K562 (cell line): ENCODE measurements around the gene BCAP31. TPM values are rescaled to one million over a fixed set of nuclear protein-coding genes. Genes with fewer than 3 reads are reported as not detected.

Experiments used
- ATAC-seq: fragments of 200-7000 bp; cut with Tn5 transposase; 3 replicates; pipeline ENCODE4 v1.9.1; 2020; ENCODE audit warnings: moderate library complexity
- BruUV-seq: library from RNA; stranded (reverse); fragments of 400-500 nt; replicated peaks from 2 replicates; lab custom pipeline; 2021; lab: Mats Ljungman, UMichigan
- CTCF ChIA-PET: fragments of 300-600 bp; formaldehyde crosslinking; extraction: SDS; loops from one replicate; lab custom pipeline; 2021; ENCODE audit warnings: low intra/inter-chr PET ratio; lab: Yijun Ruan, JAX
- POLR2A ChIA-PET: fragments of 300-600, 350-650 bp; sonication (Branson Sonifier 250); formaldehyde crosslinking; extraction: SDS; loops from one replicate; lab custom pipeline; 2021; ENCODE audit warnings: antibody characterized with exemption, inconsistent platforms; lab: Yijun Ruan, JAX
- DNase-seq, 4 experiments: peaks; one replicate each; pipeline versions ENCODE4 v3.0.0 to v3.0.0-alpha.2; 2011 to 2018; ENCODE audit warnings: low spot score in 3 of 4, mixed read lengths in 3 of 4; ENCODE audit errors: extremely low read depth in 1 of 4
- FAIRE-seq: peaks from 2 replicates; lab custom pipeline; 2011; peaks lifted over from hg19 to GRCh38; lab: Jason Lieb, UNC
- H2AFZ ChIP-seq: 2 replicates; pipeline ENCODE4 v1.6.0; 2011; ENCODE audit warnings: low read depth, low read length, control low read depth, inconsistent platforms
- H3K27ac ChIP-seq: fragments of 200-600 bp; 3 replicates; pipeline ENCODE4 v1.8.0; 2011; ENCODE audit warnings: low read depth, mild to moderate bottlenecking, control low read depth, inconsistent platforms, low read length, moderate library complexity, mixed read lengths; ENCODE audit errors: extremely low read depth
- H3K27me3 ChIP-seq, 2 experiments: fragments of 300-600 bp in 1 of 2; 2 replicates in 1 of 2; 3 replicates in 1 of 2; pipeline versions ENCODE4 v1.6.0 to v1.8.0; 2011; ENCODE audit warnings: inconsistent platforms in 2 of 2, low read length in 2 of 2, mild to moderate bottlenecking in 1 of 2, mixed read lengths in 1 of 2, moderate library complexity in 1 of 2; ENCODE audit not compliant: control insufficient read depth in 2 of 2, insufficient read depth in 2 of 2
- H3K36me3 ChIP-seq: fragments of 300-600 bp; 3 replicates; pipeline ENCODE4 v1.8.0; 2011; ENCODE audit warnings: mild to moderate bottlenecking, low read length, inconsistent platforms; ENCODE audit not compliant: control insufficient read depth, insufficient read depth
- H3K4me1 ChIP-seq, 2 experiments: fragments of 200-600 bp in 1 of 2; replicated peaks in 1 of 2; 2 replicates in 1 of 2; 3 replicates in 1 of 2; pipeline versions ENCODE4 v1.5.1 to v1.8.0; 2011; ENCODE audit warnings: inconsistent platforms in 2 of 2, low read length in 2 of 2, mild to moderate bottlenecking in 1 of 2, mixed read lengths in 1 of 2, moderate library complexity in 1 of 2; ENCODE audit not compliant: control insufficient read depth in 2 of 2, insufficient read depth in 2 of 2
- H3K4me2 ChIP-seq: 2 replicates; pipeline ENCODE4 v1.6.1; 2011; ENCODE audit warnings: low read length, control low read depth, inconsistent platforms, mixed read lengths; ENCODE audit not compliant: insufficient read depth
- H3K4me3 ChIP-seq: fragments of 200-600 bp; sonication (generic), shearing (Covaris generic); 2 replicates; pipeline ENCODE4 v1.5.1; 2016; ENCODE audit warnings: control low read depth, inconsistent platforms
- H3K79me2 ChIP-seq: fragments of 200-600 bp; 3 replicates; pipeline ENCODE4 v1.8.0; 2011; ENCODE audit warnings: low read length, inconsistent platforms; ENCODE audit not compliant: control insufficient read depth, insufficient read depth
- H3K9ac ChIP-seq, 2 experiments: 2 replicates each; pipeline versions ENCODE4 v1.6.0 to v1.6.1; 2011; ENCODE audit warnings: low read depth in 2 of 2, low read length in 2 of 2, control low read depth in 1 of 2, inconsistent platforms in 1 of 2, mild to moderate bottlenecking in 1 of 2, mixed read lengths in 1 of 2; ENCODE audit not compliant: insufficient read depth in 1 of 2
- H3K9me1 ChIP-seq: one replicate; pipeline ENCODE4 v1.6.0; 2011; ENCODE audit warnings: inconsistent platforms, mild to moderate bottlenecking, low read length, moderate library complexity; ENCODE audit not compliant: control insufficient read depth, insufficient read depth
- H3K9me3 ChIP-seq: replicated peaks from 2 replicates; pipeline ENCODE4 v1.5.1; 2011; ENCODE audit warnings: low read depth, low read length, inconsistent platforms; ENCODE audit not compliant: control insufficient read depth, insufficient read depth
- H4K20me1 ChIP-seq: replicated peaks from 2 replicates; pipeline ENCODE4 v1.6.1; 2011; ENCODE audit warnings: low read length, inconsistent platforms, mixed read lengths; ENCODE audit not compliant: control insufficient read depth, insufficient read depth
- CCAR2 ChIP-seq: fragments of 200-400 bp; formaldehyde crosslinking; IDR thresholded peaks from 2 replicates; pipeline ENCODE4 v1.6.1; 2017; ENCODE audit warnings: mild to moderate bottlenecking, low read depth, low read length
- GATAD2B ChIP-seq: fragments of 450-650 bp; IDR thresholded peaks from 2 replicates; pipeline ENCODE4 v1.6.1; 2017; ENCODE audit warnings: mild to moderate bottlenecking, borderline replicate concordance
- MAFK ChIP-seq: IDR thresholded peaks from 2 replicates; pipeline ENCODE4 v1.6.1; 2011; ENCODE audit warnings: low read length, improper control_type of control experiment
- NCOA6 ChIP-seq: fragments of 450-650 bp; IDR thresholded peaks from 2 replicates; pipeline ENCODE4 v1.6.1; 2017; ENCODE audit warnings: mild to moderate bottlenecking
- NFIC ChIP-seq: fragments of 450-650 bp; IDR thresholded peaks from 2 replicates; pipeline ENCODE4 v1.6.1; 2017; ENCODE audit warnings: mild to moderate bottlenecking, inconsistent platforms
- PPARD ChIP-seq: fragments of 250-450 bp; sonication (Bioruptor Pico); IDR thresholded peaks from 2 replicates; pipeline ENCODE4 v1.8.0; 2022; ENCODE audit warnings: inconsistent platforms, mild to moderate bottlenecking, moderate library complexity
- PURB ChIP-seq: sonication (generic); formaldehyde crosslinking; IDR thresholded peaks from 2 replicates; pipeline ENCODE4 v1.9.0; 2021; ENCODE audit warnings: low read depth, mild to moderate bottlenecking, missing genetic modification reagents
- TBP ChIP-seq: optimal IDR thresholded peaks from 2 replicates; pipeline ENCODE3; 2011; ENCODE audit warnings: low read depth, low read length, improper control_type of control experiment
- THRAP3 ChIP-seq: fragments of 450-650 bp; IDR thresholded peaks from 2 replicates; pipeline ENCODE4 v1.6.1; 2016; ENCODE audit warnings: mild to moderate bottlenecking, inconsistent platforms, borderline replicate concordance
- WGBS: fragments of 100-300 bp; shearing (Covaris generic); methylation state at CpG from one replicate; pipeline ENCODE4 v1.1.6; 2016; ENCODE audit warnings: low coverage, mixed read lengths; ENCODE audit not compliant: insufficient coverage; ENCODE audit errors: missing lambda C conversion rate; 5-methylcytosine and 5-hydroxymethylcytosine counted together
- in situ Hi-C: fragments of 300-500 bp; cut with MboI; formaldehyde crosslinking; loops from 4 replicates; pipeline ENCODE4 v1.15.0; 2018; ENCODE audit warnings: inconsistent platforms, mixed read lengths
- intact Hi-C: fragments of 100-400 bp; cut with micrococcal nuclease; formaldehyde crosslinking; loops from 2 replicates; pipeline ENCODE4 v1.14.2; 2022
- polyA plus RNA-seq, 8 experiments: library from polyadenylated mRNA; depleted of rRNA in 4 of 8; stranded (reverse) in 5 of 8; unstranded in 3 of 8; fragments of >200 nt; fragmentation: Nextera tagmentation in 2 of 8; fragmentation: Illumina TruSeq in 1 of 8; extraction: Ambion mirVana in 2 of 8; extraction: Trizol in 1 of 8; gene quantifications; 2 replicates each; pipeline versions ENCODE4 v1.2.1 to v1.2.3, GENCODE V29; 2011 to 2014; ENCODE audit warnings: inconsistent platforms in 1 of 8, missing spikeins in 1 of 8
- total RNA-seq, 7 experiments: library from RNA; depleted of rRNA in 6 of 7; stranded (reverse); fragments of >200 nt in 6 of 7; fragmentation: Illumina TruSeq in 2 of 7; extraction: Trizol in 2 of 7; gene quantifications; 2 replicates each; pipeline versions ENCODE4 v1.2.1 to v1.2.3, GENCODE V29; 2011 to 2021; ENCODE audit warnings: low replicate concordance in 1 of 7
- TF ChIP-seq, protein P1 (sequence below): fragments of 450-650 bp; formaldehyde crosslinking; IDR thresholded peaks from 2 replicates; pipeline ENCODE4 v1.4.0; 2022; ENCODE audit warnings: missing genetic modification characterization

Gene BCAP31
- total and polyA plus RNA-seq, 9 of the 15 experiments (the other 6 are each of a cell fraction or from before 2014, with no cell fraction given) = 156 to 683 (median 188) TPM

DNA sequence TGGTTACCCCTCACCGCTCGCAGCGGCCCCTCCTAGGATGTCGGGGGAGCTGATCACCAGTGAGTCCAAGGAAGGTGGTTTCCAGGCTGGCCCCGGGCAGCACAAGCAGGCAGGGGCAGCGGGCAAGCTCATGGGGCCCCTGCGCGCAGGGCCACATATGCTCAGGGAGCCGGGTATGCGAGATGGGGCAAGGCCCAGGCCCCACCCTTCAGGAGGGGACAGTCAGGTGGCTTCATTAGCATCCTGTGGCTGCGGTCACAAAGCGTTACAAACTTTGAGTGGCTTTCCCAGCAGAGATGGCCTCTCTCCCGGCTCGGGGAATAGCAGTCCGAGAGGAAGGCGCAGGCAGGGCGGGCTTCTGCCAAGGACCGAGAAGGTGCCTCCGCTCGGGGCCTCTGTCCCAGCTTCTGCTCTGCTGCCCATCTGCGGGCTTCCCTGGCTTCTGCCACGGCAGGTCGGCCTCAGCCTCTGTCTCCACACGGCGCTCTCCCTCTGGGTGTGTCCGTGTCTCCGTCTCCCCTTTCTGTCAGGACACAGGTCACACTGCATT lies 13.9 kb upstream of the BCAP31 start (continued):
- no peak for TF ChIP-seq MAFK
- TF ChIP-seq PPARD (CRISPR knock-in tag) = no peak

DNA sequence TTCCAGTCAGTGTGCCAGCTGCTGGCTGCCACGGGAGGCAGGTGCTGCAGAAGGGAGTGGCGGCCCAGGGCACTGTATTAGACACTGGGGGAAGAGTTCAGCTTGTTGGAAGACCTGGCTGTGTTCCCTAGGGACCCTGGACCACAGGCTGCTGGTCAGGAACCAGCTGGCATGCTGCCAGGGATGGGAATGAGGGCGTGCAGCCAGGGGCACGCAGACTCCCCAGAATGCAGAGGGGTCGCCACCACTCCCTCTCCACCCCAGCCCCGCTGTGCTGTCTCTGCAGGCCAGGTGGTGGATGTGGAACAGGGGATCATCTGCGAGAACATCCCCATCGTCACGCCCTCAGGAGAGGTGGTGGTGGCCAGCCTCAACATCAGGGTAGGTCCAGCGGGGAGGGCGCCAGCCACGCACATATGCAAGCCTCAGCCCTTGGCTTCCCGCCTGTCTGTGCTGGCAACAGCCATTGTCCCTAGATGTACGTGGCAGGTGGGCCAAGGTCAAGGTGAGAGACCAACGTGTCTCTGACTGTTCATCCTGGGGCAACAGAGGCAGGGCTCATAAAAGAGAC lies 12.8 kb upstream of the BCAP31 start:
- BruUV-seq = no TSS peak
- in situ Hi-C loops = no loop called here
- intact Hi-C loops = no loop called here
- Histone ChIP-seq H3K9me1 (no peaks in the 10 kb centered on the region), H2AFZ (no peak overlapping the region), H3K4me1 (peaks cover 8 to 54% of the 10 kb centered on the region in 2 experiments; a peak in 4 of 5 replicates), H3K36me3 (no peaks in the 10 kb centered on the region; the same call in 2 of the 3 replicates), H3K4me3 (no peak overlapping the region), H3K79me2 (no peaks in the 10 kb centered on the region), H3K4me2 (no peak overlapping the region), H3K27ac (no peak overlapping the region), H3K9ac (peak overlapping the region in 1 of 2 experiments; percentile 68; a peak in 1 of 4 replicates), H3K9me3 (no peaks in the 10 kb centered on the region), H3K27me3 (no peaks in the 10 kb centered on the region), H4K20me1 (no peaks in the 10 kb centered on the region)
- no peak for TF ChIP-seq TBP
- TF ChIP-seq, protein P1, sequence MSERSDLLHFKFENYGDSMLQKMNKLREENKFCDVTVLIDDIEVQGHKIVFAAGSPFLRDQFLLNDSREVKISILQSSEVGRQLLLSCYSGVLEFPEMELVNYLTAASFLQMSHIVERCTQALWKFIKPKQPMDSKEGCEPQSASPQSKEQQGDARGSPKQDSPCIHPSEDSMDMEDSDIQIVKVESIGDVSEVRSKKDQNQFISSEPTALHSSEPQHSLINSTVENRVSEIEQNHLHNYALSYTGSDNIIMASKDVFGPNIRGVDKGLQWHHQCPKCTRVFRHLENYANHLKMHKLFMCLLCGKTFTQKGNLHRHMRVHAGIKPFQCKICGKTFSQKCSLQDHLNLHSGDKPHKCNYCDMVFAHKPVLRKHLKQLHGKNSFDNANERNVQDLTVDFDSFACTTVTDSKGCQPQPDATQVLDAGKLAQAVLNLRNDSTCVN (CRISPR knock-in tag) = no peak
- TF ChIP-seq PURB (CRISPR knock-in tag) = no peak
- TF ChIP-seq NCOA6 = no peak
- no peak for TF ChIP-seq THRAP3
- TF ChIP-seq GATAD2B = no peak
- peak; percentile 86 for TF ChIP-seq NFIC
- TF ChIP-seq CCAR2 = no peak
- ATAC-seq (no peak), DNase-seq (no peak), FAIRE-seq (no peak)
- WGBS = 83% methylated on average over 4 of the region's 15 CpGs
- POLR2A ChIA-PET = no interaction called here
- CTCF ChIA-PET = no interaction called here
